GM12874 (cell line): ENCODE measurements around the gene RERE.

ENCODE experiments used
- CTCF ChIP-seq: IDR thresholded peaks from 2 replicates; pipeline ENCODE4 v1.5.1; 2011; ENCODE audit warnings: low read depth, mild to moderate bottlenecking, control low read depth, low read length, moderate library complexity; ENCODE audit not compliant: insufficient read depth

Gene RERE

GRCh38 chr1:8543965-8544364, 273.5 kb downstream of the RERE start:
- TF ChIP-seq CTCF = no peak

GRCh38 chr1:8541961-8542521, 275.4 kb downstream of the RERE start:
- no peak for TF ChIP-seq CTCF

- no peak for TF ChIP-seq CTCF
These were observed 276.5 kb downstream of the RERE start for GRCh38 chr1:8540971-8541370.

GRCh38 chr1:8540261-8540941, 277.0 kb downstream of the RERE start:
- no peak for TF ChIP-seq CTCF

GRCh38 chr1:8539683-8540082, 277.8 kb downstream of the RERE start:
- TF ChIP-seq CTCF = no peak

- TF ChIP-seq CTCF = no peak
These were observed 278.9 kb downstream of the RERE start for GRCh38 chr1:8538502-8538901.

- TF ChIP-seq CTCF = no peak
These were observed 279.4 kb downstream of the RERE start for GRCh38 chr1:8537991-8538390.

- no peak for TF ChIP-seq CTCF
These were observed 280.9 kb downstream of the RERE start for GRCh38 chr1:8536515-8536914.
